A549 treated with AZD9567 at 1 μM for 4 hours (cell line): Measurements from ENCODE around the gene RGPD5. TPM values are rescaled to one million over a fixed set of nuclear protein-coding genes. Genes with fewer than 3 reads are reported as not detected.

Experiments used
- total RNA-seq: library from RNA; stranded (reverse); fragments of 200-300 nt; extraction: Qiagen RNA extraction; gene quantifications from 5 replicates; pipeline ENCODE4 v1.2.3, GENCODE V29; 2022; ENCODE audit not compliant: insufficient read depth

Gene RGPD5
- total RNA-seq = 4.7 to 9.0 TPM (median 6.9 TPM) in 5 replicates

GRCh38 chr2:109794074-109794737, at the start of gene RGPD5:
Gene RGPD5, plus strand, starts transcription at chr2:109794305. Its CDS starts 161 bp downstream, at chr2:109794466.

GRCh38 chr2:109898462-109899336, 104.6 kb downstream of the RGPD5 start, which contains the start of gene LIMS3:
Gene LIMS3, plus strand, starts transcription at chr2:109898688. Its CDS starts 41 bp downstream, at chr2:109898729.

Other genes starting within 250 kb of the RGPD5 start
- 33.2 to 46.4 TPM (median 42.4 TPM) in 5 replicates for gene SEPTIN10, start 180.3 kb upstream of the RGPD5 start, total RNA-seq
- 7.7 to 12.0 TPM (median 10.1 TPM) in 5 replicates for gene SOWAHC, start 179.9 kb upstream of the RGPD5 start, total RNA-seq
- gene LIMS3, start 104.4 kb downstream of the RGPD5 start, total RNA-seq = not detected in 5 replicates